ENCODE data around the gene ATP5PD.

- TF ChIP-seq CTCF (optimal IDR thresholded peaks at IDR 0.05 in 1 of 3, IDR thresholded peaks at IDR 0.05 in 1 of 3, conservative IDR thresholded peaks at IDR 0.05 in 1 of 3; ENCODE audit: extremely low read depth in 1 of 3, insufficient read depth in 2 of 3, low read length in 3 of 3) (no peak), EZH2 (IDR thresholded peaks at IDR 0.05; ENCODE audit: low read length) (no peak)
These were observed 10.0 kb downstream of the ATP5PD start for GRCh38 chr17:75036643-75037268.

Measured in keratinocyte (primary cell).